ENCODE measurements around the gene KDSR. TPM values are rescaled to one million over a fixed set of nuclear protein-coding genes. Genes with fewer than 3 reads are reported as not detected.
A peak's percentile ranks its signal among the peaks of the same experiment; 100 is the strongest.

The KDSR gene
- total and polyA plus RNA-seq, 4 donors = 11.3 to 37.2 (median 31.4) TPM

- peaks cover 16 to 68% (median 40%) of the 10 kb centered on the region in 4 donors for H3K36me3 ChIP-seq (ENCODE audit: control insufficient read depth in 4 of 4, insufficient read depth in 3 of 4, low read depth in 1 of 4, low read length in 3 of 4)
- no peak for DNase-seq (ENCODE audit: low spot score)
These were observed 10.6 kb downstream of the KDSR start for GRCh38 chr18:63356272-63356896.

GRCh38 chr18:63350230-63350629 is 16.8 kb downstream of the KDSR start:
- Histone ChIP-seq H3K36me3 (ENCODE audit: control insufficient read depth in 4 of 4, insufficient read depth in 3 of 4, low read depth in 1 of 4, low read length in 3 of 4) (peaks cover 9 to 51% (median 38%) of the 10 kb centered on the region in 4 donors), H3K27me3 (ENCODE audit: control insufficient read depth in 4 of 4, insufficient read depth in 4 of 4, low read length in 3 of 4) (no peaks in the 10 kb centered on the region), H3K4me1 (ENCODE audit: control insufficient read depth in 4 of 4, insufficient read depth in 4 of 4, low read length in 3 of 4) (peaks cover 2 to 13% (median 7%) of the 10 kb centered on the region in 4 donors), H3K4me3 (ENCODE audit: low read depth in 1 of 3, low read length in 3 of 3) (no peak overlapping the region), H3K27ac (ENCODE audit: low read depth in 1 of 2, low read length in 2 of 2) (peak overlapping the region in 1 of 2 donors; percentile 53), H3K9me3 (ENCODE audit: control insufficient read depth in 4 of 4, low read length in 3 of 4) (no peaks in the 10 kb centered on the region), H3K9ac (ENCODE audit: low read depth in 1 of 2, low read length in 2 of 2) (no peak overlapping the region)
- TF ChIP-seq GABPA (IDR thresholded peaks at IDR 0.05 in 1 of 2, conservative IDR thresholded peaks at IDR 0.05 in 1 of 2) (no peak), JUND (IDR thresholded peaks at IDR 0.05) (no peak), ZBTB33 (IDR thresholded peaks at IDR 0.05) (no peak), FOXA1 (IDR thresholded peaks at IDR 0.05) (no peak)
- WGBS = 49% methylated on average over 2 of the region's 2 CpGs
- no peak for DNase-seq (ENCODE audit: low spot score)

More at GRCh38 chr18:63356272-63356896, 10.6 kb downstream of the KDSR start:
- Histone ChIP-seq H3K9ac (ENCODE audit: low read depth in 1 of 2, low read length in 2 of 2) (no peak overlapping the region), H3K9me3 (ENCODE audit: control insufficient read depth in 4 of 4, low read length in 3 of 4) (no peaks in the 10 kb centered on the region), H3K27me3 (ENCODE audit: control insufficient read depth in 4 of 4, insufficient read depth in 4 of 4, low read length in 3 of 4) (no peaks in the 10 kb centered on the region), H3K4me3 (ENCODE audit: low read depth in 1 of 3, low read length in 3 of 3) (no peak overlapping the region), H3K27ac (ENCODE audit: low read depth in 1 of 2, low read length in 2 of 2) (no peak overlapping the region), H3K4me1 (ENCODE audit: control insufficient read depth in 4 of 4, insufficient read depth in 4 of 4, low read length in 3 of 4) (no peaks in the 10 kb centered on the region)
- TF ChIP-seq GABPA (IDR thresholded peaks at IDR 0.05 in 1 of 2, conservative IDR thresholded peaks at IDR 0.05 in 1 of 2) = no peak
- no peak for TF ChIP-seq RXRA (IDR thresholded peaks at IDR 0.05)
- no peak for TF ChIP-seq TAF1 (conservative IDR thresholded peaks at IDR 0.05)
- no peak for TF ChIP-seq YY1 (IDR thresholded peaks at IDR 0.05)
- no peak for TF ChIP-seq HNF4A (conservative IDR thresholded peaks at IDR 0.05)
- TF ChIP-seq CTCF (IDR thresholded peaks at IDR 0.05; ENCODE audit: low read depth, low read length, missing input control) = no peak
- no peak for TF ChIP-seq FOXA1 (IDR thresholded peaks at IDR 0.05)
- TF ChIP-seq ATF3 (IDR thresholded peaks at IDR 0.05) = no peak
- no peak for TF ChIP-seq MAX (IDR thresholded peaks at IDR 0.05)
- WGBS = 92% methylated on average over 7 of the region's 7 CpGs

- no peak for DNase-seq (ENCODE audit: low spot score)
- peaks cover 5 to 29% (median 19%) of the 10 kb centered on the region in 4 donors for H3K4me1 ChIP-seq (ENCODE audit: control insufficient read depth in 4 of 4, insufficient read depth in 4 of 4, low read length in 3 of 4)
- peak overlapping the region; percentile 48 to 78 for H3K27ac ChIP-seq (ENCODE audit: low read depth in 1 of 2, low read length in 2 of 2)
- WGBS = 80% methylated on average over 7 of the region's 7 CpGs
- no peaks in the 10 kb centered on the region for H3K9me3 ChIP-seq (ENCODE audit: control insufficient read depth in 4 of 4, low read length in 3 of 4)
- no peaks in the 10 kb centered on the region for H3K27me3 ChIP-seq (ENCODE audit: control insufficient read depth in 4 of 4, insufficient read depth in 4 of 4, low read length in 3 of 4)
- H3K36me3 ChIP-seq (ENCODE audit: control insufficient read depth in 4 of 4, insufficient read depth in 3 of 4, low read depth in 1 of 4, low read length in 3 of 4) = peaks cover 3 to 37% (median 26%) of the 10 kb centered on the region in 4 donors
- H3K4me3 ChIP-seq (ENCODE audit: low read depth in 1 of 3, low read length in 3 of 3) = no peak overlapping the region
- no peak overlapping the region for H3K9ac ChIP-seq (ENCODE audit: low read depth in 1 of 2, low read length in 2 of 2)
- TF ChIP-seq YY1 (IDR thresholded peaks at IDR 0.05) (peak; percentile 60), EGR1 (IDR thresholded peaks at IDR 0.05; ENCODE audit: low read depth in 2 of 2) (no peak), ZBTB33 (IDR thresholded peaks at IDR 0.05) (peak; percentile 32), ATF3 (IDR thresholded peaks at IDR 0.05) (peak; percentile 49), RAD21 (IDR thresholded peaks at IDR 0.05) (peak; percentile 27 to 31), CTCF (IDR thresholded peaks at IDR 0.05; ENCODE audit: low read depth, low read length, missing input control) (no peak), JUND (IDR thresholded peaks at IDR 0.05) (peak; percentile 55 to 57), NR2F2 (IDR thresholded peaks at IDR 0.05) (no peak), MAX (IDR thresholded peaks at IDR 0.05) (peak; percentile 36), TAF1 (conservative IDR thresholded peaks at IDR 0.05) (no peak), FOXA1 (IDR thresholded peaks at IDR 0.05) (no peak), HNF4G (IDR thresholded peaks at IDR 0.05) (peak; percentile 26)
These were observed 18.4 kb downstream of the KDSR start for GRCh38 chr18:63348508-63349136.

Data from liver (tissue), 9 donors.